GM12878 (cell line): ENCODE data around the gene GPR18. TPM values are rescaled to one million over a fixed set of nuclear protein-coding genes. Genes with fewer than 3 reads are reported as not detected.

Experiments
- ATAC-seq: fragments of 200-7000 bp; cut with Tn5 transposase; 3 replicates; pipeline ENCODE4 v1.9.1; 2020; ENCODE audit warnings: mild to moderate bottlenecking, moderate library complexity
- BruUV-seq: library from RNA; stranded (reverse); fragments of 400-500 nt; replicated peaks from 2 replicates; lab custom pipeline; 2021; lab: Mats Ljungman, UMichigan
- CTCF ChIA-PET: fragments of 300-600 bp; sonication (Branson Sonifier 250); formaldehyde crosslinking; extraction: SDS; loops from one replicate; lab custom pipeline; 2021; ENCODE audit warnings: inconsistent platforms; lab: Yijun Ruan, JAX
- POLR2A ChIA-PET: fragments of 350-600 bp; formaldehyde crosslinking; extraction: SDS; loops from one replicate; lab custom pipeline; 2021; ENCODE audit warnings: inconsistent platforms; lab: Charles Lee
- RAD21 ChIA-PET: fragments of 300-600 bp; sonication (Branson Sonifier 250); formaldehyde crosslinking; loops from one replicate; lab custom pipeline; 2023; ENCODE audit warnings: antibody characterized with exemption; ENCODE audit not compliant: unreplicated experiment; lab: Charles Lee
- SMC1A ChIA-PET: fragments of 300-600 bp; sonication (Branson Sonifier 250); formaldehyde crosslinking; loops from one replicate; lab custom pipeline; 2023; ENCODE audit not compliant: unreplicated experiment, uncharacterized antibody; lab: Charles Lee
- DNase-seq: peaks from one replicate; pipeline ENCODE4 v3.0.0-alpha.2; 2011; ENCODE audit warnings: low read depth, low spot score
- FAIRE-seq: peaks from 3 replicates; lab custom pipeline; 2011; peaks lifted over from hg19 to GRCh38; lab: Jason Lieb, UNC
- H2AFZ ChIP-seq: 2 replicates; pipeline ENCODE4 v1.6.0; 2011; ENCODE audit warnings: low read depth, low read length, control low read depth; ENCODE audit not compliant: control insufficient read depth
- H3K27ac ChIP-seq: 2 replicates; pipeline ENCODE4 v1.5.1; 2011; ENCODE audit warnings: control low read depth; ENCODE audit not compliant: control insufficient read depth, insufficient read depth
- H3K27me3 ChIP-seq, 2 experiments: replicated peaks in 1 of 2; 2 replicates each; pipeline versions ENCODE4 v1.6.0 to v1.6.1; 2011; ENCODE audit warnings: low read length in 1 of 2; ENCODE audit not compliant: control insufficient read depth in 2 of 2, insufficient read depth in 2 of 2
- H3K36me3 ChIP-seq, 2 experiments: 2 replicates each; pipeline ENCODE4 v1.5.1; 2011; ENCODE audit warnings: low read length in 1 of 2; ENCODE audit not compliant: control insufficient read depth in 2 of 2, insufficient read depth in 2 of 2
- H3K4me1 ChIP-seq: 2 replicates; pipeline ENCODE4 v1.6.1; 2011; ENCODE audit warnings: mild to moderate bottlenecking, low read length, moderate library complexity, mixed read lengths; ENCODE audit not compliant: control insufficient read depth, insufficient read depth
- H3K4me2 ChIP-seq: 2 replicates; pipeline ENCODE4 v1.6.0; 2011; ENCODE audit warnings: control low read depth; ENCODE audit not compliant: control insufficient read depth, insufficient read depth
- H3K4me3 ChIP-seq: fragments of 200-600 bp; sonication (generic); 2 replicates; pipeline ENCODE4 v1.5.1; 2016
- H3K79me2 ChIP-seq: 2 replicates; pipeline ENCODE4 v1.6.0; 2011; ENCODE audit warnings: low read length; ENCODE audit not compliant: control insufficient read depth, insufficient read depth
- H3K9ac ChIP-seq: 2 replicates; pipeline ENCODE4 v1.8.0; 2011; ENCODE audit warnings: low read length, control low read depth, mixed read lengths; ENCODE audit not compliant: control insufficient read depth, insufficient read depth
- H3K9me3 ChIP-seq: replicated peaks from 3 replicates; pipeline ENCODE4 v1.5.1; 2011; ENCODE audit warnings: mild to moderate bottlenecking, low read length; ENCODE audit not compliant: control insufficient read depth, insufficient read depth
- H4K20me1 ChIP-seq: 2 replicates; pipeline ENCODE4 v1.6.0; 2011; ENCODE audit not compliant: control insufficient read depth, insufficient read depth
- ATF3 ChIP-seq: IDR thresholded peaks from 2 replicates; pipeline ENCODE4 v1.6.1; 2011; ENCODE audit warnings: low read depth, mild to moderate bottlenecking, low read length, moderate library complexity, borderline replicate concordance; ENCODE audit errors: extremely low read depth
- HDAC6 ChIP-seq: fragments of 200-600 bp; sonication (generic); IDR thresholded peaks from one replicate; pipeline ENCODE4 v1.8.0; 2017; ENCODE audit warnings: antibody characterized with exemption; ENCODE audit not compliant: unreplicated experiment
- IKZF1 ChIP-seq: fragments of 450-650 bp; conservative IDR thresholded peaks from 2 replicates; pipeline ENCODE4 v1.6.1; 2017; ENCODE audit warnings: antibody characterized with exemption, mild to moderate bottlenecking
- NKRF ChIP-seq: fragments of 450-650 bp; conservative IDR thresholded peaks from 2 replicates; pipeline ENCODE4 v1.6.1; 2017; ENCODE audit warnings: mild to moderate bottlenecking, moderate library complexity
- NRF1 ChIP-seq: conservative IDR thresholded peaks from 2 replicates; pipeline ENCODE4 v1.6.1; 2011; ENCODE audit warnings: mild to moderate bottlenecking, low read depth, low read length, improper control_type of control experiment
- SPI1 ChIP-seq: IDR thresholded peaks from 2 replicates; pipeline ENCODE4 v1.6.1; 2011; ENCODE audit warnings: low read depth, mild to moderate bottlenecking, low read length, moderate library complexity, borderline replicate concordance; ENCODE audit not compliant: insufficient read depth
- WGBS: methylation state at CpG from one replicate; pipeline ENCODE4 v1.1.6; 2016; ENCODE audit warnings: low lambda C conversion rate; ENCODE audit not compliant: insufficient replicate concordance, insufficient coverage; ENCODE audit errors: missing lambda C conversion rate; 5-methylcytosine and 5-hydroxymethylcytosine counted together
- in situ Hi-C: fragments of 300-500 bp; cut with MboI; formaldehyde crosslinking; loops from 9 replicates; pipeline ENCODE4 v1.14.3; 2018; ENCODE audit warnings: mixed read lengths
- intact Hi-C: fragments of 100-400 bp; cut with micrococcal nuclease; formaldehyde crosslinking; loops from one replicate; pipeline ENCODE4 v1.14.2; 2022; ENCODE audit not compliant: unreplicated experiment
- polyA plus RNA-seq, 11 experiments: library from polyadenylated mRNA; depleted of rRNA in 4 of 11; unstranded in 6 of 11; stranded (reverse) in 5 of 11; fragments of >200 nt; fragmentation: Nextera tagmentation in 4 of 11; fragmentation: Illumina TruSeq in 1 of 11; extraction: Ambion mirVana in 4 of 11; extraction: Trizol in 1 of 11; gene quantifications; 1 replicate in 1 of 11; 2 replicates in 10 of 11; pipeline versions ENCODE4 v1.2.1 to v1.2.3, GENCODE V29; 2011 to 2016; ENCODE audit warnings: inconsistent platforms in 2 of 11, missing spikeins in 2 of 11, low read depth in 1 of 11
- total RNA-seq, 4 experiments: library from RNA; depleted of rRNA in 3 of 4; stranded (reverse); fragments of >200 nt in 3 of 4; fragmentation: Illumina TruSeq in 1 of 4; extraction: Trizol in 1 of 4; gene quantifications; 2 replicates each; pipeline versions ENCODE4 v1.2.1 to v1.2.3, GENCODE V29; 2013 to 2021

GPR18 gene
- total and polyA plus RNA-seq, 10 of the 15 experiments (the other 5 are each of a cell fraction or from before 2014, with no cell fraction given): 3.3 to 12.9 (median 5.2) TPM

GRCh38 chr13:99256709-99257108 lies 1.5 kb downstream of the GPR18 start (continued):
- TF ChIP-seq NKRF (no peak), IKZF1 (0 out of 2 replicates have a peak, but pooled peaks have one; percentile 20), ATF3 (no peak)

GRCh38 chr13:99256283-99256682 lies 1.9 kb downstream of the GPR18 start:
- no peak overlapping the region for H3K9ac ChIP-seq
- no TSS peak for BruUV-seq
- FAIRE-seq (no peak), ATAC-seq (peak; percentile 36), DNase-seq (no peak)
- H3K4me3 ChIP-seq: no peak overlapping the region
- H3K27ac ChIP-seq: no peak overlapping the region
- WGBS: 67% methylated on average over 2 of the region's 2 CpGs
- CTCF ChIA-PET: interaction anchor here (0.8 to 5.1 kb wide), 12 partner anchors 8 to 180 kb away, joined by 3 to 68 read pairs (median 5); partner anchors contain the start of gene UBAC2
- RAD21 ChIA-PET: interaction anchor here (0.5 to 4.3 kb wide), 16 partner anchors 8 to 490 kb away, joined by 3 to 37 read pairs (median 6); no protein-coding TSS in a partner anchor
- POLR2A ChIA-PET: interaction anchor here (0.6 to 1.9 kb wide), 5 partner anchors 25 to 56 kb away, joined by 3 to 6 read pairs (median 4); partner anchors contain the start of gene UBAC2
- no peaks in the 10 kb centered on the region for H3K9me3 ChIP-seq
- H2AFZ ChIP-seq: no peak overlapping the region
- SMC1A ChIA-PET: interaction anchor here (0.8 to 4.7 kb wide), 15 partner anchors 8 to 112 kb away, joined by 3 to 58 read pairs (median 5); partner anchors contain the start of gene UBAC2
- TF ChIP-seq SPI1: peak; percentile 59; the same call in 1 of the 2 replicates
- no peak for TF ChIP-seq HDAC6
- no peak for TF ChIP-seq NRF1
- no peaks in the 10 kb centered on the region for H4K20me1 ChIP-seq
- H3K4me1 ChIP-seq: peaks cover 21% of the 10 kb centered on the region
- H3K4me2 ChIP-seq: no peak overlapping the region; the same call in 1 of the 2 replicates
- in situ Hi-C loops (no loop called here), intact Hi-C loops (no loop called here)
- H3K36me3 ChIP-seq: peaks cover 5 to 8% of the 10 kb centered on the region in 2 experiments; a peak in 3 of 4 replicates
- H3K27me3 ChIP-seq: no peaks in the 10 kb centered on the region
- H3K79me2 ChIP-seq: peaks cover 2% of the 10 kb centered on the region
